Esophagus muscularis mucosa (tissue), 4 donors: ENCODE data around the gene NCOA6. TPM values are rescaled to one million over a fixed set of nuclear protein-coding genes. Genes with fewer than 3 reads are reported as not detected.

Experiments used
- DNase-seq: peaks from one replicate; pipeline ENCODE4 v3.0.0-alpha.2; 2017; ENCODE audit errors: extremely low spot score
- H3K27ac ChIP-seq, 4 donors: fragments of 200-600 bp; sonication (generic); replicated peaks in 1 of 4; 1 replicate in 3 of 4; 2 replicates in 1 of 4; pipeline ENCODE4 v1.5.1; 2016 to 2019; ENCODE audit warnings: mild to moderate bottlenecking in 1 of 4
- H3K27me3 ChIP-seq, 4 donors: fragments of 200-600 bp; sonication (generic); one replicate each; pipeline versions ENCODE4 v1.5.1 to v1.6.0; 2016 to 2019
- H3K36me3 ChIP-seq, 4 donors: fragments of 200-600 bp; sonication (generic); one replicate each; pipeline ENCODE4 v1.5.1; 2016 to 2019
- H3K4me1 ChIP-seq, 4 donors: fragments of 200-600 bp; sonication (generic); one replicate each; pipeline ENCODE4 v1.5.1; 2016 to 2019
- H3K4me3 ChIP-seq, 4 donors: fragments of 200-600 bp; sonication (generic); 1 replicate in 2 of 4; 2 replicates in 2 of 4; pipeline ENCODE4 v1.5.1; 2016 to 2019; ENCODE audit warnings: mild to moderate bottlenecking in 4 of 4, moderate library complexity in 1 of 4
- H3K9me3 ChIP-seq, 4 donors: fragments of 200-600 bp; sonication (generic); 1 replicate in 3 of 4; 2 replicates in 1 of 4; pipeline ENCODE4 v1.5.1; 2016 to 2019
- EP300 ChIP-seq: sonication (generic); formaldehyde crosslinking; IDR thresholded peaks from one replicate; pipeline ENCODE4 v1.6.1; 2017; ENCODE audit warnings: antibody characterized with exemption
- POLR2A ChIP-seq: fragments of 450-650 bp; IDR thresholded peaks from one replicate; pipeline ENCODE4 v1.6.1; 2017; ENCODE audit warnings: antibody characterized with exemption, moderate library complexity, mild to moderate bottlenecking, low read depth
- POLR2AphosphoS5 ChIP-seq, 2 donors: sonication (generic); formaldehyde crosslinking; IDR thresholded peaks; one replicate each; pipeline ENCODE4 v1.6.1; 2017; ENCODE audit warnings: antibody characterized with exemption in 2 of 2
- WGBS: methylation state at CpG from one replicate; pipeline ENCODE4 v1.1.5; 2018; 5-methylcytosine and 5-hydroxymethylcytosine counted together
- intact Hi-C: fragments of 100-400 bp; cut with DNase I; formaldehyde crosslinking; loops from one replicate; pipeline ENCODE4 v1.15.1; 2023
- total RNA-seq, 4 donors: library from RNA; depleted of rRNA; stranded (reverse); fragments of >200 nt; gene quantifications; one replicate each; pipeline versions ENCODE4 v1.1.0 to v1.2.1, GENCODE V29; 2016
- TF ChIP-seq, protein P1 (sequence below), 3 experiments: fragments of 200-600 bp in 2 of 3; fragments of 450-650 bp in 1 of 3; sonication (generic) in 2 of 3; IDR thresholded peaks; one replicate each; pipeline ENCODE4 v1.5.1; 2017 to 2019; ENCODE audit warnings: antibody characterized with exemption in 3 of 3, mild to moderate bottlenecking in 2 of 3, moderate library complexity in 1 of 3

NCOA6 gene
- total RNA-seq, 4 donors from 2014 or later: 14.9 to 30.2 (median 23.3) TPM

GRCh38 chr20:34798871-34799270 is 26.6 kb downstream of the NCOA6 start:
- intact Hi-C loops: no loop called here
- Histone ChIP-seq H3K9me3 (no peaks in the 10 kb centered on the region), H3K27me3 (no peaks in the 10 kb centered on the region), H3K4me1 (peaks cover 0 to 10% (median 6%) of the 10 kb centered on the region in 4 donors), H3K4me3 (no peak overlapping the region), H3K36me3 (no peaks in the 10 kb centered on the region), H3K27ac (no peak overlapping the region)
- DNase-seq: no peak
- TF ChIP-seq EP300 (no peak), POLR2A (no peak), POLR2AphosphoS5 (IDR thresholded peaks at IDR 0.05) (no peak)
- TF ChIP-seq, protein P1, sequence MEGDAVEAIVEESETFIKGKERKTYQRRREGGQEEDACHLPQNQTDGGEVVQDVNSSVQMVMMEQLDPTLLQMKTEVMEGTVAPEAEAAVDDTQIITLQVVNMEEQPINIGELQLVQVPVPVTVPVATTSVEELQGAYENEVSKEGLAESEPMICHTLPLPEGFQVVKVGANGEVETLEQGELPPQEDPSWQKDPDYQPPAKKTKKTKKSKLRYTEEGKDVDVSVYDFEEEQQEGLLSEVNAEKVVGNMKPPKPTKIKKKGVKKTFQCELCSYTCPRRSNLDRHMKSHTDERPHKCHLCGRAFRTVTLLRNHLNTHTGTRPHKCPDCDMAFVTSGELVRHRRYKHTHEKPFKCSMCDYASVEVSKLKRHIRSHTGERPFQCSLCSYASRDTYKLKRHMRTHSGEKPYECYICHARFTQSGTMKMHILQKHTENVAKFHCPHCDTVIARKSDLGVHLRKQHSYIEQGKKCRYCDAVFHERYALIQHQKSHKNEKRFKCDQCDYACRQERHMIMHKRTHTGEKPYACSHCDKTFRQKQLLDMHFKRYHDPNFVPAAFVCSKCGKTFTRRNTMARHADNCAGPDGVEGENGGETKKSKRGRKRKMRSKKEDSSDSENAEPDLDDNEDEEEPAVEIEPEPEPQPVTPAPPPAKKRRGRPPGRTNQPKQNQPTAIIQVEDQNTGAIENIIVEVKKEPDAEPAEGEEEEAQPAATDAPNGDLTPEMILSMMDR (IDR thresholded peaks at IDR 0.05): no peak

- 55% methylated on average over 2 of the region's 3 CpGs for WGBS
- no peak for DNase-seq
- Histone ChIP-seq H3K9me3 (no peaks in the 10 kb centered on the region), H3K36me3 (no peaks in the 10 kb centered on the region), H3K27ac (no peak overlapping the region), H3K27me3 (no peaks in the 10 kb centered on the region), H3K4me1 (peaks cover under 1 to 10% (median 6%) of the 10 kb centered on the region in 4 donors), H3K4me3 (no peak overlapping the region)
- no peak for TF ChIP-seq EP300
- TF ChIP-seq POLR2AphosphoS5 (IDR thresholded peaks at IDR 0.05): no peak
- TF ChIP-seq, protein P1 (IDR thresholded peaks at IDR 0.05): no peak
- TF ChIP-seq POLR2A: no peak
- intact Hi-C loops: no loop called here
Observed at GRCh38 chr20:34798328-34798727, 27.1 kb downstream of the NCOA6 start.

DNA sequence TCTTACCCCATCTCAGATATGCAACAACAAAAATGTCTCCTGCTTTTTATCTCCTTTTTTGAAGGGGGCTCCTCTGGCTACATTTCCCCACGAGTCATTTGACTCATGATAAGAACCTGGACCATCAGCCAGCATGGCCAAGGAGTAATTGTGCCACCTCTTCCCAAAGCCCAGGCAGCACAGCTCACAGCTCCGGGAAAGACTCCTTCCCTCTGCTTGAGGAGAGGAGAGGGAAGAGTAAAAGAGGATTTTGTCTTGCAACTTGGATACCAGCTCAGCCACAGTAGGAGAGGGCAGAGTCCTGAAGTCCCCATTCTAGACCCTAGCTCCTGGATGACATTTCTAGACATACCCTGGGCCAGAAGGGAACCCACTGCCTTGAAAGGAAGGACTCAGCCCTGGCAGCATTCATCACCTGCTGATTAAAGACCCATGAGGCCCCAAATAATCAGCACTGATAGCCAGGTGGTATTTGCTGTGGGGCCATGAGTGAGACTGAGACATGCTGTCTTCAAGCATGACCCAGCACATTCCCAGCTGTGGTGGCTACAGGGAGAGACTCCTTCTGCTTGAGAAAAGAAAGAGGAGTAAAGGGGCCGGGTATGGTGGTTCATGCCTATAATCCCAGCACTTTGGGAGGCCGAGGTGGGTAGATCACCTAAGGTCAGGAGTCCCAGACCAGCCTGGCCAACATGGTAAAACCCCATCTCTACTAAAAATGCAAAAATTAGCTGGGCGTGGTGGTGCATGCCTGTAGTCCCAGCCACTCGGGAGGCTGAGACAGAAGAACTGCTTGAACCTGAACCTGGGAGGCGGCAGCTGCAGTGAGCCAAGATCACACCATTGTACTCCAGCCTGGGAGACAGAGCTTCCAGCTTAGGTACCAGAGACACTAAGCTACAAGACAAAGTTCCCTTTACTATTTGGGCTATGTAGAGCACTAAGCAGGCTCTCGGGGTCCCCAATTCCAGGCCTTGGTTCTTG is 28.1 kb downstream of the NCOA6 start:
- Histone ChIP-seq H3K4me1 (peaks cover 7 to 16% (median 10%) of the 10 kb centered on the region in 4 donors), H3K4me3 (no peak overlapping the region), H3K27ac (no peak overlapping the region), H3K27me3 (no peaks in the 10 kb centered on the region), H3K9me3 (no peaks in the 10 kb centered on the region), H3K36me3 (no peaks in the 10 kb centered on the region)
- TF ChIP-seq POLR2A (no peak), EP300 (no peak), POLR2AphosphoS5 (IDR thresholded peaks at IDR 0.05) (no peak)
- TF ChIP-seq, protein P1 (IDR thresholded peaks at IDR 0.05): no peak
- 90% methylated on average over 7 of the region's 8 CpGs for WGBS
- intact Hi-C loops: no loop called here
- DNase-seq: no peak

DNA sequence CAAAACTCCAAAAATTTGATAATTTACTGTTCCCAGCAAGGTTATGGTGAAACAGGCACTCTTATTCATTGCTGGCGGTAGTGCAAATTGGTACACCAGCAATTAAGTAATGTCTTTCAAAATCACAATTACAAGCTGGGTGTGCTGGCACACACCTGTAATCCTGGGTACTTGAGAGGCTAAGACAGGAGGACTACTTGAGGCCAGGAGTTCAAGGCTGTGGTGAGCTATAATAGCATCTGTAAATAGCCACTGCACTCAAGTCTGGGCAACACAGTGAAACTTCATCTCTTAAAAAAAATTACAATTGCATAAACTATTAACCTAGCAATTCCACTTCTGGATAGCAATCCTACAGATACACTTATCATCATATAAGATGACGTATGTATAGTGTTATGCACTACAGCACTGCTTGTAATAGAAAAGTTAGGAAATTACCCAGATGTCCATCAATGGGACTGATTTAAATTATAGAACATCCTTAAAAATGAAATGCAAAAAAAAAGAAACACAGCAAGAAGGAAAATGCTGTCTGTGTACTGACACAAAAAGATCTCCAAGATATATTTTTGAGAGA is 31.4 kb downstream of the NCOA6 start:
- WGBS: 94% methylated on average over 2 of the region's 2 CpGs
- TF ChIP-seq POLR2AphosphoS5 (IDR thresholded peaks at IDR 0.05) (no peak), POLR2A (no peak), EP300 (no peak)
- TF ChIP-seq, protein P1 (IDR thresholded peaks at IDR 0.05): no peak
- intact Hi-C loops: no loop called here
- H3K9me3 ChIP-seq: no peaks in the 10 kb centered on the region
- no peak for DNase-seq
- no peaks in the 10 kb centered on the region for H3K27me3 ChIP-seq
- H3K4me3 ChIP-seq: no peak overlapping the region
- peaks cover 3 to 13% (median 8%) of the 10 kb centered on the region in 4 donors for H3K36me3 ChIP-seq
- H3K4me1 ChIP-seq: peaks cover 17 to 34% (median 25%) of the 10 kb centered on the region in 4 donors
- H3K27ac ChIP-seq: no peak overlapping the region
